Keratinocyte (primary cell): Measurements from ENCODE around the gene VAT1. TPM values are rescaled to one million over a fixed set of nuclear protein-coding genes. Genes with fewer than 3 reads are reported as not detected.

Experiments
- DNase-seq: peaks from one replicate; pipeline ENCODE4 v3.0.0-alpha.2; 2011; ENCODE audit warnings: low read depth, missing footprints, low spot score
- FAIRE-seq: peaks from 2 replicates; lab custom pipeline; 2011; peaks lifted over from hg19 to GRCh38; lab: Jason Lieb, UNC
- H2AFZ ChIP-seq: 2 replicates; pipeline ENCODE4 v1.6.0; 2012; ENCODE audit warnings: low read length, control low read depth, inconsistent platforms; ENCODE audit not compliant: control insufficient read depth
- H3K27ac ChIP-seq: 2 replicates; pipeline ENCODE4 v1.5.1; 2011; ENCODE audit warnings: low read length; ENCODE audit not compliant: control insufficient read depth, insufficient read depth
- H3K27me3 ChIP-seq: 3 replicates; pipeline ENCODE4 v1.6.0; 2011; ENCODE audit warnings: low read length; ENCODE audit not compliant: control insufficient read depth, insufficient read depth; ENCODE audit errors: extremely low read depth
- H3K36me3 ChIP-seq, 2 experiments: 2 replicates in 1 of 2; 3 replicates in 1 of 2; pipeline ENCODE4 v1.5.1; 2011; ENCODE audit warnings: low read length in 2 of 2, mild to moderate bottlenecking in 1 of 2; ENCODE audit not compliant: control insufficient read depth in 2 of 2, insufficient read depth in 2 of 2; ENCODE audit errors: extremely low read depth in 1 of 2
- H3K4me1 ChIP-seq: 3 replicates; pipeline ENCODE4 v1.5.1; 2011; ENCODE audit warnings: low read length; ENCODE audit not compliant: control insufficient read depth, insufficient read depth; ENCODE audit errors: extremely low read depth
- H3K4me2 ChIP-seq: 3 replicates; pipeline ENCODE4 v1.6.0; 2011; ENCODE audit warnings: low read depth, low read length; ENCODE audit not compliant: control insufficient read depth, insufficient read depth; ENCODE audit errors: extremely low read depth
- H3K4me3 ChIP-seq, 3 experiments: fragments of 200-600 bp in 1 of 3; sonication (generic) in 1 of 3; 2 replicates in 2 of 3; 3 replicates in 1 of 3; pipeline ENCODE4 v1.5.1; 2011 to 2016; ENCODE audit warnings: low read length in 3 of 3, mild to moderate bottlenecking in 3 of 3, control low read depth in 2 of 3, inconsistent platforms in 1 of 3, low read depth in 1 of 3, mixed read lengths in 1 of 3, mixed run types in 1 of 3, moderate library complexity in 1 of 3; ENCODE audit not compliant: control insufficient read depth in 2 of 3, insufficient read depth in 2 of 3; ENCODE audit errors: extremely low read depth in 1 of 3
- H3K79me2 ChIP-seq: 2 replicates; pipeline ENCODE4 v1.6.0; 2012; ENCODE audit warnings: low read length; ENCODE audit not compliant: control insufficient read depth, insufficient read depth
- H3K9ac ChIP-seq: 3 replicates; pipeline ENCODE4 v1.6.0; 2011; ENCODE audit warnings: low read length; ENCODE audit not compliant: control insufficient read depth, insufficient read depth; ENCODE audit errors: extremely low read depth
- H3K9me1 ChIP-seq: 3 replicates; pipeline ENCODE4 v1.6.0; 2011; ENCODE audit warnings: low read length; ENCODE audit not compliant: control insufficient read depth, insufficient read depth; ENCODE audit errors: extremely low read depth
- H3K9me3 ChIP-seq: 2 replicates; pipeline ENCODE4 v1.5.1; 2012; ENCODE audit warnings: low read depth, low read length; ENCODE audit not compliant: control insufficient read depth
- H4K20me1 ChIP-seq: 3 replicates; pipeline ENCODE4 v1.6.0; 2011; ENCODE audit warnings: low read length; ENCODE audit not compliant: control insufficient read depth, insufficient read depth; ENCODE audit errors: extremely low read depth
- CTCF ChIP-seq, 3 experiments: IDR thresholded peaks in 1 of 3; conservative IDR thresholded peaks in 1 of 3; optimal IDR thresholded peaks in 1 of 3; 2 replicates in 2 of 3; 3 replicates in 1 of 3; pipeline versions ENCODE3 to v1.5.1; 2011; ENCODE audit warnings: low read length in 3 of 3, mild to moderate bottlenecking in 3 of 3, moderate library complexity in 2 of 3, control low read depth in 1 of 3, inconsistent platforms in 1 of 3; ENCODE audit not compliant: insufficient read depth in 2 of 3; ENCODE audit errors: extremely low read depth in 1 of 3
- EZH2 ChIP-seq: IDR thresholded peaks from one replicate; pipeline ENCODE4 v1.6.1; 2012; ENCODE audit warnings: inconsistent platforms, mild to moderate bottlenecking, low read length, moderate library complexity
- dilution Hi-C: fragments of 300-500 bp; cut with MboI; formaldehyde crosslinking; loops from one replicate; pipeline ENCODE4 v1.7.0; 2020; ENCODE audit warnings: low sequenced_read_pairs; ENCODE audit not compliant: extremely low pct_ligation_motif_present
- polyA plus RNA-seq, 5 experiments: library from polyadenylated mRNA; depleted of rRNA in 3 of 5; stranded (reverse) in 3 of 5; stranded (forward) in 1 of 5; unstranded in 1 of 5; fragments of >200 nt; gene quantifications; 1 replicate in 1 of 5; 2 replicates in 3 of 5; 3 replicates in 1 of 5; pipeline versions ENCODE4 v1.2.1 to v1.2.3, GENCODE V29; 2011 to 2012; ENCODE audit warnings: missing spikeins in 2 of 5, low read depth in 1 of 5, low replicate concordance in 1 of 5

The VAT1 gene
- polyA plus RNA-seq, 1 donor (not counting 4 experiments of a cell fraction or from before 2014, with no cell fraction given): 151 TPM

- FAIRE-seq (no peak), DNase-seq (no peak)
- Histone ChIP-seq H4K20me1 (no peaks in the 10 kb centered on the region), H3K9me1 (no peaks in the 10 kb centered on the region), H3K9ac (no peak overlapping the region), H3K79me2 (peaks cover 34% of the 10 kb centered on the region), H3K27ac (no peak overlapping the region), H3K4me3 (no peak overlapping the region), H3K4me2 (peak overlapping the region; percentile 96), H3K4me1 (peaks cover 14% of the 10 kb centered on the region), H3K9me3 (no peaks in the 10 kb centered on the region), H2AFZ (no peak overlapping the region), H3K36me3 (peaks cover 2 to 14% of the 10 kb centered on the region in 2 experiments), H3K27me3 (no peaks in the 10 kb centered on the region)
- dilution Hi-C loops: no loop called here
- no peak for TF ChIP-seq CTCF (optimal IDR thresholded peaks at IDR 0.05 in 1 of 3, IDR thresholded peaks at IDR 0.05 in 1 of 3, conservative IDR thresholded peaks at IDR 0.05 in 1 of 3; ENCODE audit: extremely low read depth in 1 of 3, insufficient read depth in 2 of 3, low read length in 3 of 3)
- TF ChIP-seq EZH2: no peak
Measured at GRCh38 chr17:42982266-42982665, 39.9 kb downstream of the VAT1 start.

GRCh38 chr17:42980766-42981397 lies 41.3 kb downstream of the VAT1 start:
- Histone ChIP-seq H3K27me3 (no peaks in the 10 kb centered on the region), H3K9ac (peak overlapping the region; percentile 85), H3K36me3 (peaks cover 0 to 8% of the 10 kb centered on the region in 2 experiments), H4K20me1 (no peaks in the 10 kb centered on the region), H3K79me2 (peaks cover 34% of the 10 kb centered on the region), H3K4me3 (peak overlapping the region; percentile 78 to 91 (median 90)), H3K9me3 (no peaks in the 10 kb centered on the region), H3K9me1 (no peaks in the 10 kb centered on the region), H3K4me2 (peak overlapping the region; percentile 96), H3K4me1 (peaks cover 14% of the 10 kb centered on the region), H2AFZ (peak overlapping the region; percentile 95), H3K27ac (peak overlapping the region; percentile 78)
- TF ChIP-seq CTCF (optimal IDR thresholded peaks at IDR 0.05 in 1 of 3, IDR thresholded peaks at IDR 0.05 in 1 of 3, conservative IDR thresholded peaks at IDR 0.05 in 1 of 3; ENCODE audit: extremely low read depth in 1 of 3, insufficient read depth in 2 of 3, low read length in 3 of 3) (peak in 2 of 3 experiments; percentile 43), EZH2 (no peak)
- DNase-seq (no peak), FAIRE-seq (no peak)
- dilution Hi-C loops: no loop called here
